Trophoblast cell (in vitro differentiated cells and primary cell): ENCODE data around the gene IDH3G.

ENCODE experiments used
- DNase-seq, 2 donors: peaks; one replicate each; pipeline ENCODE4 v3.0.0-alpha.2; 2016
- H2AFZ ChIP-seq: 2 replicates; pipeline ENCODE4 v1.6.1; 2013; ENCODE audit warnings: low read length, moderate library complexity, mild to moderate bottlenecking; ENCODE audit not compliant: insufficient read depth, poor library complexity
- H2AK5ac ChIP-seq: 2 replicates; pipeline ENCODE4 v1.6.1; 2013; ENCODE audit warnings: mild to moderate bottlenecking, low read length
- H2BK120ac ChIP-seq: 2 replicates; pipeline ENCODE4 v1.6.1; 2013; ENCODE audit warnings: low read length, mild to moderate bottlenecking, moderate library complexity; ENCODE audit not compliant: insufficient read depth, poor library complexity
- H2BK12ac ChIP-seq: 2 replicates; pipeline ENCODE4 v1.6.1; 2013; ENCODE audit warnings: mild to moderate bottlenecking, low read length, moderate library complexity
- H2BK5ac ChIP-seq: 2 replicates; pipeline ENCODE4 v1.6.1; 2013; ENCODE audit warnings: low read length, low read depth, moderate library complexity, mild to moderate bottlenecking; ENCODE audit not compliant: poor library complexity
- H3K14ac ChIP-seq: 2 replicates; pipeline ENCODE4 v1.6.1; 2013; ENCODE audit warnings: mild to moderate bottlenecking, low read length
- H3K18ac ChIP-seq: 2 replicates; pipeline ENCODE4 v1.6.1; 2013; ENCODE audit warnings: mild to moderate bottlenecking, low read length
- H3K23ac ChIP-seq: 2 replicates; pipeline ENCODE4 v1.6.1; 2013; ENCODE audit warnings: low read length
- H3K27ac ChIP-seq: 2 replicates; pipeline ENCODE4 v1.5.1; 2013; ENCODE audit warnings: low read depth, mild to moderate bottlenecking, inconsistent platforms, low read length, moderate library complexity
- H3K27me3 ChIP-seq: 2 replicates; pipeline ENCODE4 v1.6.1; 2013; ENCODE audit warnings: inconsistent platforms, mild to moderate bottlenecking, low read length, moderate library complexity; ENCODE audit not compliant: insufficient read depth
- H3K36me3 ChIP-seq, 2 experiments: 1 replicate in 1 of 2; 2 replicates in 1 of 2; pipeline ENCODE4 v1.6.1; 2013; ENCODE audit warnings: low read length in 2 of 2, mild to moderate bottlenecking in 2 of 2, moderate library complexity in 1 of 2; ENCODE audit not compliant: insufficient read depth in 2 of 2, control insufficient read depth in 1 of 2
- H3K4ac ChIP-seq: 2 replicates; pipeline ENCODE4 v1.6.1; 2013; ENCODE audit warnings: low read depth, mild to moderate bottlenecking, low read length, moderate library complexity
- H3K4me1 ChIP-seq, 2 experiments: 1 replicate in 1 of 2; 2 replicates in 1 of 2; pipeline ENCODE4 v1.6.1; 2013; ENCODE audit warnings: low read length in 2 of 2, mild to moderate bottlenecking in 2 of 2, moderate library complexity in 1 of 2; ENCODE audit not compliant: insufficient read depth in 2 of 2, control insufficient read depth in 1 of 2
- H3K4me2 ChIP-seq: 2 replicates; pipeline ENCODE4 v1.6.1; 2013; ENCODE audit warnings: inconsistent platforms, mild to moderate bottlenecking, low read length, moderate library complexity
- H3K4me3 ChIP-seq: 2 replicates; pipeline ENCODE4 v1.5.1; 2013; ENCODE audit warnings: mild to moderate bottlenecking, low read depth, low read length, inconsistent platforms
- H3K79me1 ChIP-seq: one replicate; pipeline ENCODE4 v1.6.1; 2013; ENCODE audit warnings: low read length
- H3K79me2 ChIP-seq: 2 replicates; pipeline ENCODE4 v1.6.1; 2013; ENCODE audit warnings: low read length, mild to moderate bottlenecking; ENCODE audit not compliant: control insufficient read depth, insufficient read depth, poor library complexity
- H3K9ac ChIP-seq: 2 replicates; pipeline ENCODE4 v1.6.1; 2013; ENCODE audit warnings: mild to moderate bottlenecking, low read length
- H3K9me3 ChIP-seq: 2 replicates; pipeline ENCODE4 v1.6.1; 2013; ENCODE audit warnings: low read depth, mild to moderate bottlenecking, control low read depth, inconsistent platforms, low read length; ENCODE audit not compliant: insufficient read depth
- H4K12ac ChIP-seq: 2 replicates; pipeline ENCODE4 v1.6.1; 2013; ENCODE audit warnings: low read depth, mild to moderate bottlenecking, low read length, moderate library complexity
- H4K8ac ChIP-seq: 2 replicates; pipeline ENCODE4 v1.6.1; 2013; ENCODE audit warnings: low read depth, mild to moderate bottlenecking, low read length, moderate library complexity
- H4K91ac ChIP-seq: one replicate; pipeline ENCODE4 v1.6.1; 2013; ENCODE audit warnings: low read depth, mild to moderate bottlenecking, low read length, moderate library complexity
- WGBS: extraction: QIAGEN DNeasy Blood & Tissue Kit; methylation state at CpG from one replicate; pipeline ENCODE4 v1.1.7; 2013; ENCODE audit warnings: missing lambda C conversion rate; ENCODE audit not compliant: insufficient read length, insufficient coverage; ENCODE audit errors: extremely low coverage; 5-methylcytosine and 5-hydroxymethylcytosine counted together

The IDH3G gene

DNA sequence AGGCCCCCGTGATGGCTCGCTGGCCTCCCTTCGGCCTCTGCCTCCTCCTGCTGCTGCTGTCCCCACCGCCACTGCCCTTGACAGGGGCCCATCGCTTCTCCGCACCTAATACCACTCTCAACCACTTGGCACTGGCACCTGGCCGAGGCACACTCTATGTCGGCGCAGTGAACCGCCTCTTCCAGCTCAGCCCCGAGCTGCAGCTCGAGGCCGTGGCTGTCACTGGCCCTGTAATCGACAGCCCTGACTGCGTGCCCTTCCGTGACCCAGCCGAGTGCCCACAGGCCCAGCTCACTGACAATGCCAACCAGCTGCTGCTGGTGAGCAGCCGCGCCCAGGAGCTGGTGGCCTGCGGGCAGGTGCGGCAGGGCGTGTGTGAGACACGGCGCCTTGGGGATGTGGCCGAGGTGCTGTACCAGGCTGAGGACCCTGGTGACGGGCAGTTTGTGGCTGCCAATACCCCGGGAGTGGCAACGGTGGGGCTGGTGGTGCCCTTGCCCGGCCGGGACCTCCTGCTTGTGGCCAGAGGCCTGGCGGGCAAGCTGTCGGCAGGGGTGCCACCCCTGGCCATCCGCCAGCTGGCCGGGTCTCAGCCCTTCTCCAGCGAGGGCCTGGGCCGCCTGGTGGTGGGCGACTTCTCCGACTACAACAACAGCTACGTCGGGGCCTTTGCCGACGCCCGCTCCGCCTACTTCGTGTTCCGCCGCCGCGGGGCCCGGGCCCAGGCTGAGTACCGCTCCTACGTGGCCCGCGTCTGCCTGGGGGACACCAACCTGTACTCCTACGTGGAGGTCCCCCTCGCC lies 27.1 kb downstream of the IDH3G start:
- Histone ChIP-seq H3K27ac (no peak overlapping the region), H2AFZ (no peak overlapping the region), H3K9me3 (no peaks in the 10 kb centered on the region), H4K91ac (no peak overlapping the region), H3K9ac (no peak overlapping the region), H3K27me3 (no peaks in the 10 kb centered on the region), H2AK5ac (no peak overlapping the region), H3K4ac (no peak overlapping the region), H4K8ac (no peak overlapping the region), H2BK5ac (no peak overlapping the region), H3K18ac (no peak overlapping the region), H2BK12ac (no peak overlapping the region), H3K4me2 (no peak overlapping the region), H3K79me2 (no peaks in the 10 kb centered on the region), H3K79me1 (no peaks in the 10 kb centered on the region), H3K23ac (no peak overlapping the region), H3K4me1 (no peaks in the 10 kb centered on the region), H3K36me3 (no peaks in the 10 kb centered on the region), H4K12ac (no peak overlapping the region), H3K4me3 (no peak overlapping the region), H2BK120ac (no peak overlapping the region), H3K14ac (no peak overlapping the region)
- DNase-seq, result no peak
- no CpG with 5 or more reads among the region's 56 CpGs for WGBS

DNA sequence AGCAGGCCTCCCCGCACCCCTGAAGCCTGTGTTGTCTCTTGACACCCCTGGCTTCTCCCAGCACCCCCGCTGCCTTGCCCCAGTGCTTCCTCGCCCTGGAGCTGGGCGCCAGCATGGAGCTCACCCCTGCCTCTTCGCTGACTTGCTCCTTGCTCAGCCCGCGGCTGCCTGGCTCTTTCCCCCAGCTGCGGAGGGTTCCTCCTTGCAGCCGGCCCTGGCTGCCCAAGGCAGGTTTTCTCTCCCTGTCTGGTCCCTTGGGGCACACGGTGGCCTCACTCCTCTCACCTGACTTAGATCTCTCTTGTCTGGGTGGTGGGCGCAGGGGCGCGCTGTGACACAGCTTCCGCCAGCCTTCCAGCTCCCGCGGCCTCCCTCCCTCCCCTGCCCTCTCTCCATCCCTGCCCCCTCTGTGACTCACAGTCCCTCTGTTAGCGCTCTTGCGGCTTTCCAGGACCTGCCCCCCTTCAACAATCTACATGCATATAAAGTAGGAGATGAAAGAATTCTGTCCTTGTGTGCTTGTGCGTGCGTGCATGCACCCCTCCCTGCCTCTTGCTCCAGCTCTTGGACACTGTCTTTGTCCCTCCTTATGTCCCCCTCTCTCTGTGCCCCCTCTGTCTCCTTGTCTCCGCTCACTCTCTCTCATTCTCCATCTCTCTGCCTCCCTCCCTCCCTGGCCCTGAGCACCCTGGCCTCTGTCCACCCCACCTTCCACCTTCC lies 27.9 kb downstream of the IDH3G start:
- H2BK120ac ChIP-seq, result no peak overlapping the region
- H3K36me3 ChIP-seq, result no peaks in the 10 kb centered on the region
- H3K14ac ChIP-seq, result no peak overlapping the region
- H3K4me1 ChIP-seq, result no peaks in the 10 kb centered on the region
- H2BK5ac ChIP-seq, result no peak overlapping the region
- no peak overlapping the region for H3K18ac ChIP-seq
- H3K27me3 ChIP-seq, result no peaks in the 10 kb centered on the region
- H4K12ac ChIP-seq, result no peak overlapping the region
- H4K8ac ChIP-seq, result no peak overlapping the region
- no peak overlapping the region for H2BK12ac ChIP-seq
- H3K4ac ChIP-seq, result no peak overlapping the region
- H3K79me1 ChIP-seq, result no peaks in the 10 kb centered on the region
- WGBS, result no CpG with 5 or more reads among the region's 21 CpGs
- H3K23ac ChIP-seq, result no peak overlapping the region
- H3K4me3 ChIP-seq, result no peak overlapping the region
- no peak overlapping the region for H3K4me2 ChIP-seq
- H3K27ac ChIP-seq, result no peak overlapping the region
- H3K9ac ChIP-seq, result no peak overlapping the region
- H2AK5ac ChIP-seq, result no peak overlapping the region
- no peaks in the 10 kb centered on the region for H3K79me2 ChIP-seq
- no peak overlapping the region for H2AFZ ChIP-seq
- peak in 1 of 2 donors; percentile 18 for DNase-seq
- no peaks in the 10 kb centered on the region for H3K9me3 ChIP-seq
- H4K91ac ChIP-seq, result no peak overlapping the region

DNA sequence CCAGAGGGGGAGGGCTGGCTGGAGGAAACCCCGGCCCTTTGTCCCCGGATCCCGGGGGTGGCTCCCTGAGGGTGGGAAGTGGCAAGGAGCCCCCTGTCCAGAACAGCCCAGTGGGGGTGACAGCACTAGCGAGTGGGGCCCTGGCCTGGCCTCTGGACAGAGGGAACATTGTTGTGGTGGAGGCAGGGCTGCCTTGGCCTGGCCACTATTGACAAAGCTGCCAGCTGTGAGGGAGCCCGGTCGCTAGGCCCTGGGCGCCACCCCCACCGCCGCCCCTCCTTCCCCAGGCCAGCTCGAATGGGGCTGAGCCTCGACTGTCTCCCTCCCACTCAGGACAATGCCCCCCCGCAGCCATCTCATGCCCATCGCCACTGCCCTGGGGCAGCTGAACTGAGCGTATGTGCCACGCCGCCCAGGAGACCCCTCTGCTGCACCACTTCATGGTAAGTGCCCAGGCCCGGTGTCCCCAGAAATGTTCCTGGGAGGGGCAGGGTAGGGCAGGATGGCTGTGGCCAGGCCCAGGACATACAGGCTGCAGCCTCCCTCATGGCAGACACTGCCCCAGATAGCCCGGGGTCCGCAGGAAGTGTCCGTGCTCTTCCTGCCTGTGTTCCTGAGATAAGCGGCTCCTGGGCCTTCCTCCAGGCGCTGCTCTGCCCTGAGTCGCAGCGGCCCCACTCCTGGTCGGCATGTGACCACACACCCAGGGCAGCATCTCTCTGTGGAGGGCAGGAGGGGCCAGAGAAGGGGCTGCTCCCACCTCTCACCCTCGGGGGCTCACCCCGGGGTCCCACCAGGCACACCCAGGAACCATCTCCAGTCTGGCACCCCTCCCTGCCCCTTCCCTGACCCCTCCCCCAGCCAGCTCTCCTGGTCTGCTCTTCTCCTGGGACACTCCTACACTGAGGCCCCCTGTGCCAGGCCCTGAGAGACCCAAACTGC lies 28.8 kb downstream of the IDH3G start:
- no peak overlapping the region for H3K4me3 ChIP-seq
- no peaks in the 10 kb centered on the region for H3K36me3 ChIP-seq
- no peak overlapping the region for H4K8ac ChIP-seq
- H3K14ac ChIP-seq, result no peak overlapping the region
- no peak overlapping the region for H2AFZ ChIP-seq
- no CpG with 5 or more reads among the region's 27 CpGs for WGBS
- H3K23ac ChIP-seq, result no peak overlapping the region
- no peak for DNase-seq
- H2AK5ac ChIP-seq, result no peak overlapping the region
- H4K91ac ChIP-seq, result no peak overlapping the region
- no peak overlapping the region for H3K9ac ChIP-seq
- H2BK5ac ChIP-seq, result no peak overlapping the region
- H2BK12ac ChIP-seq, result no peak overlapping the region
- no peak overlapping the region for H3K4ac ChIP-seq
- no peaks in the 10 kb centered on the region for H3K79me2 ChIP-seq
- no peak overlapping the region for H3K4me2 ChIP-seq
- H3K4me1 ChIP-seq, result no peaks in the 10 kb centered on the region
- no peak overlapping the region for H3K18ac ChIP-seq
- no peaks in the 10 kb centered on the region for H3K9me3 ChIP-seq
- H2BK120ac ChIP-seq, result no peak overlapping the region
- no peak overlapping the region for H3K27ac ChIP-seq
- no peaks in the 10 kb centered on the region for H3K79me1 ChIP-seq
- no peaks in the 10 kb centered on the region for H3K27me3 ChIP-seq
- no peak overlapping the region for H4K12ac ChIP-seq

DNA sequence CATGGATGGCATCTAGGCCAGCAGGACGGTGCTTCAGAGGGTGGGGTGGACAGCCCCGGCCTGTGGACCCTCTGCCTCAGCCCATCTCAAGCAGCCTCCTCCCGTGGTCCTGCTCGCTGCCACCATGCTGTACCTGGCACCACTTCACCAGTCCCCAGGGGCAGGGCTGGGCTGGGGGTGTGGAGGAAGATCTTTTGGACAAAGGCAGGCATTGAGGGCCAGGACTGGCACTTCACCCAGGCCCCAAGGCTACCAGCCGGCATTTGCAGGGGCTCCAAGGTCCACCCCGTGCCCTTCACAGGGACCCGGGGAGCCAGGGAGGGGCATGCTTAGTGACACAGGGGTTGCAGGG lies 29.4 kb downstream of the IDH3G start:
- Histone ChIP-seq H2BK5ac (no peak overlapping the region), H3K4ac (no peak overlapping the region), H4K12ac (no peak overlapping the region), H3K9ac (no peak overlapping the region), H3K79me2 (no peaks in the 10 kb centered on the region), H2AK5ac (no peak overlapping the region), H3K14ac (no peak overlapping the region), H2AFZ (no peak overlapping the region), H3K36me3 (no peaks in the 10 kb centered on the region), H3K27ac (no peak overlapping the region), H3K23ac (no peak overlapping the region), H3K4me1 (no peaks in the 10 kb centered on the region), H3K79me1 (no peaks in the 10 kb centered on the region), H3K4me2 (no peak overlapping the region), H2BK120ac (no peak overlapping the region), H2BK12ac (no peak overlapping the region), H3K9me3 (no peaks in the 10 kb centered on the region), H4K91ac (no peak overlapping the region), H3K27me3 (no peaks in the 10 kb centered on the region), H3K18ac (no peak overlapping the region), H4K8ac (no peak overlapping the region), H3K4me3 (no peak overlapping the region)
- no CpG with 5 or more reads among the region's 7 CpGs for WGBS
- no peak for DNase-seq
